Astrocyte of the cerebellum (primary cell): ENCODE measurements around the gene TMEM98.

Experiments
- DNase-seq: peaks from one replicate; pipeline ENCODE4 v3.0.0-alpha.2; 2011; ENCODE audit warnings: low read depth
- H3K4me3 ChIP-seq: 2 replicates; pipeline ENCODE4 v1.5.1; 2011; ENCODE audit warnings: mild to moderate bottlenecking, low read depth, low read length, moderate library complexity
- in situ Hi-C: cut with HindIII; loops from 2 replicates; pipeline ENCODE4 v1.10.0; 2017; ENCODE audit warnings: low sequenced_read_pairs
- TF ChIP-seq, protein P1 (sequence below): IDR thresholded peaks from 2 replicates; pipeline ENCODE4 v1.5.1; 2012; ENCODE audit warnings: low read length, low read depth, moderate library complexity, mild to moderate bottlenecking; ENCODE audit errors: missing control alignments

TMEM98 gene

DNA sequence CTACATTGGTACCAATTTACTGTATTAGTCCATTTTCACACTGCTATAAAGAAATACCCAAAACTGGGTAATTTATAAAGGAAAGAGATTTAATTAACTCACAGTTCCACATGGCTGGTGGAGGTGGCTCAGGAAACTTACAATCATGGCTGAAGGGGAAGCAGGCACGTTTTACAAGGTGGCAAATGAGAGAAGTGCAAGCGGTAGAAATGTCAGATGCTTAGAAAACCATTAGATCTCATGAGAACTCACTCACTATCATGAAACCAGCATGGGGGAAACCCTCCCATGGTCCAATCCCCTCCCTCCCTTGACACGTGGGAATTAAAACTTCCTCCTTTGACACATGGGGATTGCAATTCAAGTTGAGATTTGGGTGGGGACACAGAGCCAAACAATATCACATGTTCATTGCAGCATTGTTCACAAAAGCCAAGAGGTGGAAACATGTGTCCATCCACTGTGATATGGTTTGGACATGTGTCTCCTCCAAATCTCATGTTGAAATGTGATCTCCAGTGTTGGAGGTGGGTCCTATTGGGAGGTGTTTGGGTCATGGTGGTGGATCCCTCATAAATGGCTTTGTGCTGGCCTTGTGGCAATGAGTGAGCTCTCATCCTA, 60.6 kb downstream of the TMEM98 start:
- no peak for DNase-seq
- H3K4me3 ChIP-seq: no peak overlapping the region
- TF ChIP-seq, protein P1, sequence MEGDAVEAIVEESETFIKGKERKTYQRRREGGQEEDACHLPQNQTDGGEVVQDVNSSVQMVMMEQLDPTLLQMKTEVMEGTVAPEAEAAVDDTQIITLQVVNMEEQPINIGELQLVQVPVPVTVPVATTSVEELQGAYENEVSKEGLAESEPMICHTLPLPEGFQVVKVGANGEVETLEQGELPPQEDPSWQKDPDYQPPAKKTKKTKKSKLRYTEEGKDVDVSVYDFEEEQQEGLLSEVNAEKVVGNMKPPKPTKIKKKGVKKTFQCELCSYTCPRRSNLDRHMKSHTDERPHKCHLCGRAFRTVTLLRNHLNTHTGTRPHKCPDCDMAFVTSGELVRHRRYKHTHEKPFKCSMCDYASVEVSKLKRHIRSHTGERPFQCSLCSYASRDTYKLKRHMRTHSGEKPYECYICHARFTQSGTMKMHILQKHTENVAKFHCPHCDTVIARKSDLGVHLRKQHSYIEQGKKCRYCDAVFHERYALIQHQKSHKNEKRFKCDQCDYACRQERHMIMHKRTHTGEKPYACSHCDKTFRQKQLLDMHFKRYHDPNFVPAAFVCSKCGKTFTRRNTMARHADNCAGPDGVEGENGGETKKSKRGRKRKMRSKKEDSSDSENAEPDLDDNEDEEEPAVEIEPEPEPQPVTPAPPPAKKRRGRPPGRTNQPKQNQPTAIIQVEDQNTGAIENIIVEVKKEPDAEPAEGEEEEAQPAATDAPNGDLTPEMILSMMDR: no peak
- in situ Hi-C loops: no loop called here

DNA sequence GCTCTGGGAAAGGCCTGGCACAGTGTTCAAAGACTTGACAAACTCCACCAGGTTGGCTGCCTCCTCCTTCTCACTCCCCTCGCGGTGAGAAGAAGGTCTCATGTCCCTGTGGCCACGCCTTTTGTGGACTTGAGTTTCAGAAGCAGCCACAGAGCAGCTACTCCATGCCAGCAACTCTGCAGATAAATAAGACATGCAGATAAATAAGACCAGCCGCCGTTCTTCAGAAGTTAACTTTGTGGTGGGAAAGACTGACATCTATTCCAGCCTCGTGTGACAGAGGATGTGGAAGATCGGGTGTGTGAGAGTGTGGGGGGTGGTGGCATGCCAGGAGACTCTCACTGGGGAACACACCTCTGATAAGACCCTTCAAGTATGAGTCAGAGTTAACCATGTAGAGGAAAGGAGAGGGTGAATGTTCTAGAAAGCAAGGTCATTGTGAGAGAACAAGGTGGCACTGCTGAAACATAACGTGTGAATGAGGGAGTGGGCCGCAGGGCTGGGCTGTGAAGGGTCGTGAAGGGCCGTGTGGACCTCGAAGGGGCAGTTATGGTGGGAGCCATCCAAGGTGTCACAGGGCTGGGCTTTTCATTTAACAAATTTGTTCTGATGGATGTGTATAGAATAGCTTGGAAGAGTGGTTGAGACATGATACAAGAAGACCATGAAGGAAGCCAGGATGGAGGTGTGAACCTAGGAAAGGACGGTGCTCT, 64.5 kb downstream of the TMEM98 start:
- in situ Hi-C loops: no loop called here
- DNase-seq: no peak
- no peak overlapping the region for H3K4me3 ChIP-seq
- TF ChIP-seq, protein P1: no peak

DNA sequence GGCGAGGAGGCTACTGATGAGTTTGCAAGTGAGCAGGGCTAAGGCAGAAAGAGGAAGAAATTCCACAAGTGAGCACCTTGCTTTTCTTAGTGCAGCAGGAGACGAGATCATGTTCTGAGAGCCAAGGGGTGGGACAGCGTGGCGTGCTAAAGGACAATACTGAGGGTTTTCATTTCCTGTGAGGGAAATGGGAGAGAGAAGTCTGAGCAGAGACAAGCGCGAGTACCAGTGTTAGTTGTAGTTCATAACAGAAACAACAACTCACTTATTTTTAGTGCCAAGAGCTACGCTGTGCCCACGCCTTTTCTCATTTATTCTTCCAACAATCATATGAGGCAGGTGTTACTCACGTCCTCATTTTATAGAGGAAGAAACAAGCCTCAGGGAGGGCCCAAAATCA, 66.0 kb downstream of the TMEM98 start:
- DNase-seq: no peak
- TF ChIP-seq, protein P1: no peak
- H3K4me3 ChIP-seq: no peak overlapping the region
- in situ Hi-C loops: no loop called here
